Stimulated activated CD8-positive, alpha-beta memory T cell treated with anti-CD3 and anti-CD28 coated beads, Interleukin-2, amount 100 ng/mL, for 48 hours (primary cell): ENCODE data around the gene ACSS1.

Source experiments
- DNase-seq, 2 donors: peaks; one replicate each; pipeline ENCODE4 v3.0.0-alpha.2; 2020; ENCODE audit warnings: low read depth in 2 of 2

The ACSS1 gene

GRCh38 chr20:24957326-24958016, 100.5 kb downstream of the ACSS1 start:
- no peak for DNase-seq
